GM10847 (cell line): ENCODE results near the gene CHRND.

ENCODE experiments used
- POLR2A ChIP-seq: IDR thresholded peaks from 2 replicates; pipeline ENCODE4 v1.6.1; 2011; ENCODE audit not compliant: insufficient read length; ENCODE audit errors: extremely low read depth

CHRND gene

GRCh38 chr2:232541195-232541960 is 15.4 kb downstream of the CHRND start:
- TF ChIP-seq POLR2A, result no peak

DNA sequence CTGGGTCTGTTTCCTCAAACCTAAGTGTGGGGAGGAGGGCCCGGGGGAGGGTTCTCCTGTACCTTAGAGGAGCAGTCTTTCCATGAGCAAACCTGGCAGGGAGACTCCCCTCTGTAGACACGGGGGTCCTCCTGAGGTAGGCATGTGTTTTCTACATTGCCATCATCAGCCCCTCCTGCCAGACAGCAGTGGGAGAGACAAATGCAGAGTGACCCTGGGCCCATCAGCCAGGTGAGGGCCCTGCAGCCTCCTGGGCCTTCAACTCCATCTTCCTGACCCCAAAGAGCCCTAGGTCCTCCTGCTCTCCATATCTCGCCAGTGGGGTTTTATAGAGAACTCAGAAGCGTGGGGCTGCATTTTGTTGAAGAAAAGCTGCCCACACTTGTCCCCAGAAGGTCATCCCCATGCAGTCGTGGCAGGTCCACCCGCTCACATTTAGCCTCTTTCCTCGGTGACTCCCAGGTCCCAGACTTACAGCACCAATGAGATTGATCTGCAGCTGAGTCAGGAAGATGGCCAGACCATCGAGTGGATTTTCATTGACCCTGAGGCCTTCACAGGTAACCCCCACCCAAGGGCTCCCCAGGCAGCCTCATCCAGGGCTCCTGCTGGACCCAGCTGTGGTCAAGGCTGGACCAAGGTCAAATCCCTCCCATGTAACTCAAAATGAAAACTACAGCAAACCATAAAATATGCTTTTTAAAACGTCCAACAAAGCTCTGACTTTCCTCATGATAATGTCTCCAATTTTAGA is 16.2 kb downstream of the CHRND start:
- no peak for TF ChIP-seq POLR2A

DNA sequence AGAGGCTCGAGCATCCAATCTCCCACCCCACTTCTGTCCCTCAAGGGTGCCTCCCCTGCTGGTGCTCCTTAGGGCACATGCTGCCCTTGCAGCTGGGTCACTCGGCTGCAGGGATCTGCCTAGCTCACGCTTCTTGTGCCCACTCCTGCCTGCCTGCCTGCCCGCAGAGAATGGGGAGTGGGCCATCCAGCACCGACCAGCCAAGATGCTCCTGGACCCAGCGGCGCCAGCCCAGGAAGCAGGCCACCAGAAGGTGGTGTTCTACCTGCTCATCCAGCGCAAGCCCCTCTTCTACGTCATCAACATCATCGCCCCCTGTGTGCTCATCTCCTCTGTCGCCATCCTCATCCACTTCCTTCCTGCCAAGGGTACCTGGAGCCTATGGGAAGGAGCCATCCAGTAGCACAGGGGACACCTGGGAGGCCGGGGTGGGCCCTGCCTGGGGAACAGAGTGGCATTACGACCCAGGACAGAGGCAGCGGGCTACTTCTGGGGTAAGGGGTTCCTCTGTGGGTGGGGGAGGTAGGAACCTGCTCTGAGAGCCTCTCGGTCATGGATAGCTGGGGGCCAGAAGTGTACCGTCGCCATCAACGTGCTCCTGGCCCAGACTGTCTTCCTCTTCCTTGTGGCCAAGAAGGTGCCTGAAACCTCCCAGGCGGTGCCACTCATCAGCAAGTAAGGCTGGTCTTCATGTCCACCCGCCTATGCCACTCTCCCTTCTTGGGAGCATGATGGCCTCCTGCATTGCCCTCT is 16.9 kb downstream of the CHRND start:
- TF ChIP-seq POLR2A, result no peak

DNA sequence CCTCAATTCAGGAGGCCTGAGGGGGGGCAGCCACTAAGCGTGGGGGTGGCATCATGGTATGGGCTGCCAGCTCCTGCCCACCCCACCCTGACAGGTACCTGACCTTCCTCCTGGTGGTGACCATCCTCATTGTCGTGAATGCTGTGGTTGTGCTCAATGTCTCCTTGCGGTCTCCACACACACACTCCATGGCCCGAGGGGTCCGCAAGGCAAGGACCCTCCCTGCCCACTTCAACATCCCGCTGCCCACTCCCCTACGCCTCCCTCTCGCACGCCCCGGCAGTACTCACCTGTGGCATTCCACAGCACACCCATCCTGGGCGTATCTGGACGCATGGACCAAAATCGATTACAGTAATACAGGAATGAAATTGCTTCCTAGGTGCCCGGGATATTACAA is 17.5 kb downstream of the CHRND start:
- TF ChIP-seq POLR2A, result no peak

- no peak for TF ChIP-seq POLR2A
Observed at GRCh38 chr2:232543928-232544631, 18.1 kb downstream of the CHRND start.

- no peak for TF ChIP-seq POLR2A
Observed at GRCh38 chr2:232544674-232545073, 18.7 kb downstream of the CHRND start.

GRCh38 chr2:232545511-232546375 is 19.8 kb downstream of the CHRND start:
- no peak for TF ChIP-seq POLR2A

DNA sequence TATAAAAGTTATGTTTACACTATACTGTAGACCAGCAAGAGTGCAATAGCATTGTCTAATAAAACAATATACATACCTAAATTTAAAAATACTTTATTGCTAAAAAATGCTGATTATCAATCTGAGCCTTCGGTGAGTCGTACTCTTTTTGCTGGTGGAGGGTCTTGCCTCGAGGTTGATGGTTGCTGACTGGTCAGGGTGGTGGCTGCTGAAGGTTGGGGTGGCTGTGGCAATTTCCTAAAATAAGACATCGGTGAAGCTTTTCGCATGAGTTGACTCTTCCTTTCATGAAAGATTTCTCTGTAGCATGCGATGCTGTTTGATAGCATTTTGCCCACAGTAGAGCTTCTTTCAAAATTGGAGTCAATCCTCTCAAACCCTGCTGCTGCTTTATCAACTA is 22.0 kb downstream of the CHRND start:
- TF ChIP-seq POLR2A, result no peak

- TF ChIP-seq POLR2A, result no peak
Observed at GRCh38 chr2:232549655-232550353, 23.8 kb downstream of the CHRND start.

DNA sequence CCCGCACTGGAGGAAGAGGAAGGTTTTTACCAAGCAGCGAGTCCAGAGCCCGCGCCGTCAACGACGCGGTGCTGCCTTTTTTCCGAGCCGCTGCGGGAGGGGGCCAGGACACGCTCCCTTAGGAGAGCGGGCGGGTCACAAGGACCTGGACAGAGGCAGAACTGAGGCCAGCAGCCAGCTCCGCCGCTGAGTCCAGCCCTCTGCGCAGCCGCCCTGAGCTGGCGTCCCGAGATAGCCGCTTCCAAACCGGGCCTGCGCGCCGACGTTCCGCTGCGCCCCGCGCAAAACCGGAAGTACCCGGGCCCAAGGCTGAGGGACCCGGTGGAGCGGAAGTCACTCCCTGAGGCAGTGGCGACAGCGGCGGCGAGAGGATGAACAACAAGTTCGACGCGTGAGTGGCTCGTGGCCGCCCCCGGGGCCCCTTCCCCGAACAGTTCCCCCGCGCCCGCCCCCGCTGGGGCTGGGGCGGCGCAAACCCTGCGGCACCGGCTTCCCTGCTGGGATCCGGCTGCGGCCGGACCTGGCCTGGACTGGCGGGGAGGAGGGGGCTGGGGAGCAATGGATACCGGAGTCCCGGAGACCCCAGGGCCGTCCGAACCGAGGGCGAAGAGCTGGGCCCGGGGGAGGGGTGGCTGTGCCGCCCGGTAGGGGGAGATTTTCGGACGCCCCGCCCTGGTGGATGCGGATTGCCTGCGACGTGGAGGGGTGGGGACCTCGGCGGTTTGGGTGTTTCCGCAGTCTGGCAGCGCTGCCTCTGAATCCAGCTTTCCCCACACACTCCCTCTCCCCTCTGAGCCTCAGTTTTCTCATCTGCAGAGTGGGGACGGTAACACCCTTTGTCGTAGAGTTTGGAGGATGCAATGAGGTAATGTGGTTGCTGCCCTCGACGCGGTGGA is 24.6 kb downstream of the CHRND start, which contains the start of the genes EIF4E2 and TIGD1:
EIF4E2 (plus strand) TSS at position 336 of the 896 bp plus-strand sequence; CDS start at position 372, 36 bp downstream.
TIGD1 (minus strand) TSS at position 204 of the 896 bp plus-strand sequence. CDS start 675 bp downstream, outside the sequence.
- peak; percentile 95 for TF ChIP-seq POLR2A

GRCh38 chr2:232551250-232551638 is 25.3 kb downstream of the CHRND start:
- TF ChIP-seq POLR2A, result no peak

GRCh38 chr2:232551776-232552175 is 25.8 kb downstream of the CHRND start:
- no peak for TF ChIP-seq POLR2A
